Gastrocnemius medialis (tissue), 4 donors: Measurements from ENCODE around the gene ATAD1.

ENCODE experiments used
- CTCF ChIP-seq, 5 experiments: fragments of 450-650 bp in 3 of 5; fragments of 200-600 bp in 2 of 5; sonication (generic) in 2 of 5; IDR thresholded peaks in 4 of 5; conservative IDR thresholded peaks in 1 of 5; 1 replicate in 4 of 5; 2 replicates in 1 of 5; pipeline ENCODE4 v1.5.1; 2016 to 2019; ENCODE audit warnings: antibody characterized with exemption in 5 of 5, mild to moderate bottlenecking in 3 of 5, moderate library complexity in 3 of 5
- POLR2A ChIP-seq, 2 donors: fragments of 450-650 bp; IDR thresholded peaks; one replicate each; pipeline ENCODE4 v1.6.1; 2017; ENCODE audit warnings: antibody characterized with exemption in 2 of 2, mild to moderate bottlenecking in 2 of 2, moderate library complexity in 2 of 2

GRCh38 chr10:87841186-87841585, 23.2 kb upstream of the ATAD1 start:
- TF ChIP-seq CTCF (IDR thresholded peaks at IDR 0.05 in 4 of 5, conservative IDR thresholded peaks at IDR 0.05 in 1 of 5) (no peak), POLR2A (IDR thresholded peaks at IDR 0.05) (no peak)
